ENCODE data around the gene KLK4. TPM values are rescaled to one million over a fixed set of nuclear protein-coding genes. Genes with fewer than 3 reads are reported as not detected.
A peak's percentile ranks its signal among the peaks of the same experiment; 100 is the strongest.

The KLK4 gene
- total and polyA plus RNA-seq, 10 of the 15 experiments (the other 5 are each of a cell fraction or from before 2014, with no cell fraction given) = 0.06 to 0.31 TPM; not detected in 8

GRCh38 chr19:50877338-50877737 lies 33.9 kb downstream of the KLK4 start:
- no peak overlapping the region for H3K9ac ChIP-seq (ENCODE audit: control insufficient read depth, insufficient read depth, low read length)
- no peaks in the 10 kb centered on the region for H4K20me1 ChIP-seq (ENCODE audit: control insufficient read depth, insufficient read depth)
- RAD21 ChIA-PET (ENCODE audit: unreplicated experiment) = interaction anchor here (1.2 kb wide), 1 partner anchor 45 kb away, joined by 3 read pairs; no protein-coding TSS in a partner anchor
- no peaks in the 10 kb centered on the region for H3K27me3 ChIP-seq (replicated peaks in 1 of 2; ENCODE audit: control insufficient read depth in 2 of 2, insufficient read depth in 2 of 2, low read length in 1 of 2)
- POLR2A ChIA-PET = no interaction called here
- 75% methylated on average over 5 of the region's 8 CpGs for WGBS (ENCODE audit: insufficient coverage, insufficient replicate concordance, low lambda C conversion rate, missing lambda C conversion rate)
- CTCF ChIA-PET = interaction anchor here (1.9 kb wide), 1 partner anchor 28 kb away, joined by 6 read pairs; no protein-coding TSS in a partner anchor
- BruUV-seq (replicated peaks) = no TSS peak
- 0 out of 2 replicates have a peak overlapping the region, but pooled peaks have one; percentile 80 for H3K4me2 ChIP-seq (ENCODE audit: control insufficient read depth, insufficient read depth)
- intact Hi-C loops (cut with micrococcal nuclease; ENCODE audit: unreplicated experiment) = no loop called here
- SMC1A ChIA-PET (ENCODE audit: uncharacterized antibody, unreplicated experiment) = no interaction called here
- H3K79me2 ChIP-seq (ENCODE audit: control insufficient read depth, insufficient read depth, low read length) = no peaks in the 10 kb centered on the region
- DNase-seq (ENCODE audit: low read depth, low spot score) = no peak
- no peaks in the 10 kb centered on the region for H3K36me3 ChIP-seq (ENCODE audit: control insufficient read depth in 2 of 2, insufficient read depth in 2 of 2, low read length in 1 of 2)
- peaks cover 25% of the 10 kb centered on the region for H3K4me1 ChIP-seq (ENCODE audit: control insufficient read depth, insufficient read depth, low read length)
- H3K9me3 ChIP-seq (replicated peaks; ENCODE audit: control insufficient read depth, insufficient read depth, low read length) = no peaks in the 10 kb centered on the region
- no peak for FAIRE-seq
- in situ Hi-C loops (cut with MboI) = no loop called here
- TF ChIP-seq, protein P1, sequence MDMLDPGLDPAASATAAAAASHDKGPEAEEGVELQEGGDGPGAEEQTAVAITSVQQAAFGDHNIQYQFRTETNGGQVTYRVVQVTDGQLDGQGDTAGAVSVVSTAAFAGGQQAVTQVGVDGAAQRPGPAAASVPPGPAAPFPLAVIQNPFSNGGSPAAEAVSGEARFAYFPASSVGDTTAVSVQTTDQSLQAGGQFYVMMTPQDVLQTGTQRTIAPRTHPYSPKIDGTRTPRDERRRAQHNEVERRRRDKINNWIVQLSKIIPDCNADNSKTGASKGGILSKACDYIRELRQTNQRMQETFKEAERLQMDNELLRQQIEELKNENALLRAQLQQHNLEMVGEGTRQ (IDR thresholded peaks at IDR 0.05; ENCODE audit: borderline replicate concordance, low read depth, low read length) = no peak
- TF ChIP-seq YY1 (IDR thresholded peaks at IDR 0.05; ENCODE audit: low read depth, low read length) (no peak), ATF7 (IDR thresholded peaks at IDR 0.05; ENCODE audit: low read depth) (no peak), POLR2AphosphoS2 (IDR thresholded peaks at IDR 0.05; ENCODE audit: low read depth, low read length) (no peak), ZBTB40 (IDR thresholded peaks at IDR 0.05; ENCODE audit: borderline replicate concordance) (no peak), ELK1 (IDR thresholded peaks at IDR 0.05; ENCODE audit: low read depth, low read length) (no peak), EP300 (IDR thresholded peaks at IDR 0.05; ENCODE audit: borderline replicate concordance in 1 of 2, control insufficient read depth in 1 of 2, low read depth in 2 of 2, low read length in 2 of 2) (no peak), MEF2B (IDR thresholded peaks at IDR 0.05; ENCODE audit: partially characterized antibody, poor library complexity, severe bottlenecking) (no peak), PAX5 (IDR thresholded peaks at IDR 0.05; ENCODE audit: borderline replicate concordance, low read depth, low read length) (no peak), MTA3 (IDR thresholded peaks at IDR 0.05; ENCODE audit: borderline replicate concordance, low read length) (no peak)
- TF ChIP-seq, protein P2, sequence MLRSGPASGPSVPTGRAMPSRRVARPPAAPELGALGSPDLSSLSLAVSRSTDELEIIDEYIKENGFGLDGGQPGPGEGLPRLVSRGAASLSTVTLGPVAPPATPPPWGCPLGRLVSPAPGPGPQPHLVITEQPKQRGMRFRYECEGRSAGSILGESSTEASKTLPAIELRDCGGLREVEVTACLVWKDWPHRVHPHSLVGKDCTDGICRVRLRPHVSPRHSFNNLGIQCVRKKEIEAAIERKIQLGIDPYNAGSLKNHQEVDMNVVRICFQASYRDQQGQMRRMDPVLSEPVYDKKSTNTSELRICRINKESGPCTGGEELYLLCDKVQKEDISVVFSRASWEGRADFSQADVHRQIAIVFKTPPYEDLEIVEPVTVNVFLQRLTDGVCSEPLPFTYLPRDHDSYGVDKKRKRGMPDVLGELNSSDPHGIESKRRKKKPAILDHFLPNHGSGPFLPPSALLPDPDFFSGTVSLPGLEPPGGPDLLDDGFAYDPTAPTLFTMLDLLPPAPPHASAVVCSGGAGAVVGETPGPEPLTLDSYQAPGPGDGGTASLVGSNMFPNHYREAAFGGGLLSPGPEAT (IDR thresholded peaks at IDR 0.05; ENCODE audit: low read depth) = no peak
- TF ChIP-seq, protein P3, sequence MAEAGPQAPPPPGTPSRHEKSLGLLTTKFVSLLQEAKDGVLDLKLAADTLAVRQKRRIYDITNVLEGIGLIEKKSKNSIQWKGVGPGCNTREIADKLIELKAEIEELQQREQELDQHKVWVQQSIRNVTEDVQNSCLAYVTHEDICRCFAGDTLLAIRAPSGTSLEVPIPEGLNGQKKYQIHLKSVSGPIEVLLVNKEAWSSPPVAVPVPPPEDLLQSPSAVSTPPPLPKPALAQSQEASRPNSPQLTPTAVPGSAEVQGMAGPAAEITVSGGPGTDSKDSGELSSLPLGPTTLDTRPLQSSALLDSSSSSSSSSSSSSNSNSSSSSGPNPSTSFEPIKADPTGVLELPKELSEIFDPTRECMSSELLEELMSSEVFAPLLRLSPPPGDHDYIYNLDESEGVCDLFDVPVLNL (IDR thresholded peaks at IDR 0.05; ENCODE audit: low read depth, low read length) = no peak
- no peak overlapping the region for H3K27ac ChIP-seq (ENCODE audit: control insufficient read depth, insufficient read depth)
- H2AFZ ChIP-seq (ENCODE audit: control insufficient read depth, low read depth, low read length) = 0 out of 2 replicates have a peak overlapping the region, but pooled peaks have one; percentile 94
- no peak for ATAC-seq
- no peak overlapping the region for H3K4me3 ChIP-seq

Data from GM12878 (cell line).